PC-9 (cell line): ENCODE measurements around the gene PYGB. TPM values are rescaled to one million over a fixed set of nuclear protein-coding genes. Genes with fewer than 3 reads are reported as not detected.

Experiments
- BruUV-seq: library from RNA; stranded (reverse); fragments of 400-500 nt; replicated peaks from 2 replicates; lab custom pipeline; 2021; lab: Mats Ljungman, UMichigan
- CTCF ChIA-PET: fragments of 300-600 bp; sonication (Branson Sonifier 250); formaldehyde crosslinking; loops from one replicate; lab custom pipeline; 2022; ENCODE audit warnings: antibody characterized with exemption; lab: Charles Lee
- POLR2A ChIA-PET: fragments of 300-600 bp; sonication (Branson Sonifier 250); formaldehyde crosslinking; loops from one replicate; lab custom pipeline; 2022; ENCODE audit warnings: antibody characterized with exemption; ENCODE audit not compliant: unreplicated experiment; lab: Charles Lee
- DNase-seq, 2 experiments: peaks; one replicate each; pipeline versions ENCODE4 v3.0.0 to v3.0.0-alpha.2; 2015 to 2022; ENCODE audit warnings: mixed read lengths in 1 of 2
- H2AFZ ChIP-seq: fragments of 200-600 bp; sonication (generic); 2 replicates; pipeline ENCODE4 v1.8.1; 2017; ENCODE audit warnings: antibody characterized with exemption
- H3F3A ChIP-seq: fragments of 200-600 bp; sonication (generic); 2 replicates; pipeline ENCODE4 v1.8.1; 2017; ENCODE audit warnings: antibody characterized with exemption, mild to moderate bottlenecking, low read depth; ENCODE audit not compliant: insufficient read depth
- H3K27ac ChIP-seq: fragments of 200-600 bp; sonication (generic); 2 replicates; pipeline ENCODE4 v1.6.1; 2016; ENCODE audit warnings: mixed run types
- H3K27me3 ChIP-seq: fragments of 200-600 bp; sonication (generic); 2 replicates; pipeline ENCODE4 v1.6.1; 2016; ENCODE audit warnings: low read depth, mixed run types; ENCODE audit not compliant: insufficient read depth
- H3K36me3 ChIP-seq: fragments of 200-600 bp; sonication (generic); 2 replicates; pipeline ENCODE4 v1.6.1; 2016; ENCODE audit warnings: low read depth, mixed run types
- H3K4me1 ChIP-seq: fragments of 200-600 bp; sonication (generic); replicated peaks from 2 replicates; pipeline ENCODE4 v1.6.1; 2016; ENCODE audit warnings: mixed run types; ENCODE audit not compliant: insufficient read depth
- H3K4me2 ChIP-seq: fragments of 200-600 bp; sonication (generic); 2 replicates; pipeline ENCODE4 v1.6.1; 2017; ENCODE audit warnings: mixed run types
- H3K4me3 ChIP-seq: fragments of 200-600 bp; sonication (generic); 2 replicates; pipeline ENCODE4 v1.6.1; 2016; ENCODE audit warnings: mixed run types
- H3K79me2 ChIP-seq: fragments of 200-600 bp; sonication (generic); 2 replicates; pipeline ENCODE4 v1.6.1; 2017; ENCODE audit warnings: low read depth, mixed run types
- H3K9me2 ChIP-seq: fragments of 200-600 bp; sonication (generic); 2 replicates; pipeline ENCODE4 v1.8.1; 2017; ENCODE audit warnings: mild to moderate bottlenecking; ENCODE audit not compliant: insufficient read depth
- H3K9me3 ChIP-seq: fragments of 200-600 bp; sonication (generic); 2 replicates; pipeline ENCODE4 v1.8.1; 2016; ENCODE audit warnings: low read depth; ENCODE audit not compliant: insufficient read depth
- H4K20me1 ChIP-seq: fragments of 200-600 bp; sonication (generic); 2 replicates; pipeline ENCODE4 v1.8.1; 2017; ENCODE audit not compliant: insufficient read depth
- CTCF ChIP-seq: fragments of 200-600 bp; sonication (generic); conservative IDR thresholded peaks from 2 replicates; pipeline ENCODE4 v1.6.1; 2017; ENCODE audit warnings: mixed run types, antibody characterized with exemption, mild to moderate bottlenecking, moderate library complexity
- EZH2 ChIP-seq: fragments of 200-600 bp; sonication (generic); IDR thresholded peaks from 2 replicates; pipeline ENCODE4 v1.8.0; 2017; ENCODE audit warnings: antibody characterized with exemption, low read depth
- intact Hi-C: fragments of 100-400 bp; cut with micrococcal nuclease; formaldehyde crosslinking; loops from one replicate; pipeline ENCODE4 v1.10.0; 2022; ENCODE audit not compliant: unreplicated experiment
- total RNA-seq: library from RNA; stranded (reverse); gene quantifications from 2 replicates; pipeline ENCODE4 v1.2.3, GENCODE V29; 2021

PYGB gene
- total RNA-seq, 1 experiment from 2014 or later: 133 TPM

DNA sequence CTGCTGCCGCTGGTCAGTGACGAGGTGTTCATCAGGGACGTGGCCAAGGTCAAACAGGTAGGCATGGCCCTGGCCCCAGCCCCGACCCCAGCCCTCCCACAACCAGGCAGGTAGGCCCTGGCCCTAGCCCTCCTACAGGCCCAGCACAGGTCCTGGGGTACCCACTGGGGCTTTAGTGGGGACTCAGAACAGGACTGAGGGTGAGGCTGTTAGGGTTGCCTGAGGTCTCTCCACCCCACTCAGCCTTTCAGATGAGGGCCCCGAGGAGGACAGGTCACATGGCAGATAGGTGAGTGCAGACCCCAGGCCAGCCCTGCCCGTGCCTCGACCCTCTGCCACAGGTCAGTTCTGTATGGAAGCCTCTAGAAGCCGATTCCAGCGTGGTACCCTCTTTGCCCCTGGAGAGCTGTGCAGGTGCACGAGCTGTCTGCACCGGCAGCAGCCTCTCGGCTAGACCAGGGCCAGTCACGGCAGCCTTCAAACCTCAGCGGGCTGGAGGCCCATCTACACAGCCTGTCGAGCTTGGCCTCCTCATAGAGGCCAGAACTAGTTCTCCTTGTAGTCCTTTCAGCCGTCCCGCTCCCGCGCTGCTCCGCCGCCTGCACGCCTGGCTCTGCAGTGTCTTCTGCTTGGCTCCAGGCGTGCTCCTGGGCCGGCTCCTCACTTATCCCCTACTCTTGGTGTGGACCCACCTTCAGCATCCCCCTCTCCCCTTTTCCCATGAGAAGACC lies 35.5 kb downstream of the PYGB start:
- Histone ChIP-seq H3K27ac (no peak overlapping the region), H3F3A (peaks cover 11% of the 10 kb centered on the region; the same call in 1 of the 2 replicates), H3K36me3 (peaks cover 14% of the 10 kb centered on the region), H3K9me2 (no peaks in the 10 kb centered on the region), H4K20me1 (peaks cover 21% of the 10 kb centered on the region; the same call in 1 of the 2 replicates), H3K27me3 (no peaks in the 10 kb centered on the region), H2AFZ (no peak overlapping the region), H3K4me1 (no peaks in the 10 kb centered on the region), H3K4me2 (no peak overlapping the region), H3K9me3 (no peaks in the 10 kb centered on the region), H3K4me3 (no peak overlapping the region), H3K79me2 (no peaks in the 10 kb centered on the region)
- ChIA-PET POLR2A (interaction anchor here (0.6 kb wide), 1 partner anchor 225 kb away, joined by 3 read pairs; no protein-coding TSS in a partner anchor), CTCF (no interaction called here)
- DNase-seq: no peak
- TF ChIP-seq CTCF: no peak
- TF ChIP-seq EZH2: no peak
- BruUV-seq: no TSS peak
- intact Hi-C loops: no loop called here

GRCh38 chr20:25284131-25284601 lies 36.3 kb downstream of the PYGB start:
- DNase-seq: no peak
- Histone ChIP-seq H3K4me3 (no peak overlapping the region), H4K20me1 (peaks cover 21% of the 10 kb centered on the region; the same call in 1 of the 2 replicates), H3K27ac (no peak overlapping the region), H3K9me3 (no peaks in the 10 kb centered on the region), H3K4me2 (no peak overlapping the region), H3K27me3 (no peaks in the 10 kb centered on the region), H3K79me2 (no peaks in the 10 kb centered on the region), H3K9me2 (no peaks in the 10 kb centered on the region), H3K4me1 (no peaks in the 10 kb centered on the region), H3F3A (peaks cover 11% of the 10 kb centered on the region; the same call in 1 of the 2 replicates), H2AFZ (no peak overlapping the region), H3K36me3 (peaks cover 12% of the 10 kb centered on the region)
- ChIA-PET CTCF (no interaction called here), POLR2A (no interaction called here)
- no peak for TF ChIP-seq CTCF
- no peak for TF ChIP-seq EZH2
- no TSS peak for BruUV-seq
- intact Hi-C loops: no loop called here

GRCh38 chr20:25285091-25285647 lies 37.3 kb downstream of the PYGB start:
- Histone ChIP-seq H3K27ac (no peak overlapping the region), H4K20me1 (peaks cover 21% of the 10 kb centered on the region; the same call in 1 of the 2 replicates), H3K27me3 (no peaks in the 10 kb centered on the region), H3K4me2 (no peak overlapping the region), H3K36me3 (peaks cover 12% of the 10 kb centered on the region), H3K4me1 (no peaks in the 10 kb centered on the region), H3K4me3 (no peak overlapping the region), H3K9me2 (no peaks in the 10 kb centered on the region), H2AFZ (no peak overlapping the region), H3K79me2 (no peaks in the 10 kb centered on the region), H3F3A (peaks cover 11% of the 10 kb centered on the region; the same call in 1 of the 2 replicates), H3K9me3 (no peaks in the 10 kb centered on the region)
- TF ChIP-seq EZH2 (no peak), CTCF (no peak)
- intact Hi-C loops: no loop called here
- ChIA-PET CTCF (no interaction called here), POLR2A (no interaction called here)
- BruUV-seq: no TSS peak
- DNase-seq: no peak
